Thyroid gland (tissue), 4 donors: Measurements from ENCODE around the gene DOC2A.
"Not testable (repeated sequence)": the region's sequence is repeated elsewhere in the genome, so short reads cannot be mapped to it uniquely, and the experiment has no call there.

Experiments
- POLR2A ChIP-seq, 2 donors: fragments of 450-650 bp; IDR thresholded peaks; one replicate each; pipeline ENCODE4 v1.6.1; 2017; ENCODE audit warnings: antibody characterized with exemption in 2 of 2, mild to moderate bottlenecking in 2 of 2, moderate library complexity in 1 of 2
- TF ChIP-seq, protein P1 (sequence below), 6 experiments: fragments of 200-600 bp in 3 of 6; fragments of 450-650 bp in 3 of 6; sonication (generic) in 3 of 6; IDR thresholded peaks; one replicate each; pipeline ENCODE4 v1.5.1; 2016 to 2019; ENCODE audit warnings: antibody characterized with exemption in 6 of 6, mild to moderate bottlenecking in 2 of 6, inconsistent platforms in 1 of 6, moderate library complexity in 1 of 6

DNA sequence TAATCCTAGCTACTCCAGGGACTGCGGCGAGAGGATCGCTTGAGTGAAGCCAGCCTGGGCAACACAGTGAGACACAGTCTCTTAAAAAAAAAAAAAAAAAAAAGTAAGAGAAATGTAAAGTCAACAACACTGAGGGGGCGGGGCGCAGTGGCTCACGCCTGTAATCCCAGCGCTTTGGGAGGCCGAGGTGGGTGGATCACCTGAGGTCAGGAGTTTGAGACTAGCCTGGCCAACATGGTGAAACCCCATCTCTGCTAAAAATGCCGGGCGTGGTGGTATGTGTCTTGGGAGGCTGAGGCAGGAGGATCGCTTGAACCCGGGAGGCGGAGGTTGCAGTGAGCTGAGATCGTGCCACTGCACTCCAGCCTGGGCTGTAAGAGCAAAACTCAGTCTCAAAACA is 1.8 kb upstream of the DOC2A start:
- TF ChIP-seq, protein P1, sequence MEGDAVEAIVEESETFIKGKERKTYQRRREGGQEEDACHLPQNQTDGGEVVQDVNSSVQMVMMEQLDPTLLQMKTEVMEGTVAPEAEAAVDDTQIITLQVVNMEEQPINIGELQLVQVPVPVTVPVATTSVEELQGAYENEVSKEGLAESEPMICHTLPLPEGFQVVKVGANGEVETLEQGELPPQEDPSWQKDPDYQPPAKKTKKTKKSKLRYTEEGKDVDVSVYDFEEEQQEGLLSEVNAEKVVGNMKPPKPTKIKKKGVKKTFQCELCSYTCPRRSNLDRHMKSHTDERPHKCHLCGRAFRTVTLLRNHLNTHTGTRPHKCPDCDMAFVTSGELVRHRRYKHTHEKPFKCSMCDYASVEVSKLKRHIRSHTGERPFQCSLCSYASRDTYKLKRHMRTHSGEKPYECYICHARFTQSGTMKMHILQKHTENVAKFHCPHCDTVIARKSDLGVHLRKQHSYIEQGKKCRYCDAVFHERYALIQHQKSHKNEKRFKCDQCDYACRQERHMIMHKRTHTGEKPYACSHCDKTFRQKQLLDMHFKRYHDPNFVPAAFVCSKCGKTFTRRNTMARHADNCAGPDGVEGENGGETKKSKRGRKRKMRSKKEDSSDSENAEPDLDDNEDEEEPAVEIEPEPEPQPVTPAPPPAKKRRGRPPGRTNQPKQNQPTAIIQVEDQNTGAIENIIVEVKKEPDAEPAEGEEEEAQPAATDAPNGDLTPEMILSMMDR (IDR thresholded peaks at IDR 0.05), result not testable (repeated sequence)
- TF ChIP-seq POLR2A (IDR thresholded peaks at IDR 0.05), result not testable (repeated sequence)
